Astrocyte (in vitro differentiated cells and primary cell): ENCODE data around the gene HDAC11. TPM values are rescaled to one million over a fixed set of nuclear protein-coding genes. Genes with fewer than 3 reads are reported as not detected.

Experiments
- DNase-seq: peaks from one replicate; pipeline ENCODE4 v3.0.0-alpha.2; 2010; ENCODE audit warnings: low read depth
- FAIRE-seq: peaks from 2 replicates; lab custom pipeline; 2011; peaks lifted over from hg19 to GRCh38; lab: Jason Lieb, UNC
- H2AFZ ChIP-seq: 2 replicates; pipeline ENCODE4 v1.6.0; 2012; ENCODE audit warnings: low read depth, low read length, inconsistent platforms
- H3K27ac ChIP-seq: 2 replicates; pipeline ENCODE4 v1.5.1; 2011; ENCODE audit warnings: low read depth, low read length, inconsistent platforms
- H3K27me3 ChIP-seq: 2 replicates; pipeline ENCODE4 v1.6.0; 2011; ENCODE audit warnings: low read length, inconsistent platforms; ENCODE audit not compliant: insufficient read depth
- H3K36me3 ChIP-seq: 2 replicates; pipeline ENCODE4 v1.5.1; 2011; ENCODE audit warnings: low read length, inconsistent platforms; ENCODE audit not compliant: insufficient read depth
- H3K4me1 ChIP-seq: 2 replicates; pipeline ENCODE4 v1.5.1; 2011; ENCODE audit warnings: low read length, inconsistent platforms; ENCODE audit not compliant: insufficient read depth
- H3K4me2 ChIP-seq: 2 replicates; pipeline ENCODE4 v1.6.0; 2012; ENCODE audit warnings: low read length, inconsistent platforms
- H3K4me3 ChIP-seq: 2 replicates; pipeline ENCODE4 v1.5.1; 2011; ENCODE audit warnings: low read depth, mild to moderate bottlenecking, low read length, inconsistent platforms; ENCODE audit not compliant: insufficient read depth
- H3K79me2 ChIP-seq: 2 replicates; pipeline ENCODE4 v1.6.0; 2012; ENCODE audit warnings: mild to moderate bottlenecking, low read length, inconsistent platforms; ENCODE audit not compliant: insufficient read depth
- H3K9ac ChIP-seq: 2 replicates; pipeline ENCODE4 v1.6.0; 2012; ENCODE audit warnings: mild to moderate bottlenecking, low read length, inconsistent platforms
- H3K9me3 ChIP-seq: 2 replicates; pipeline ENCODE4 v1.5.1; 2012; ENCODE audit warnings: low read depth, mild to moderate bottlenecking, low read length, inconsistent platforms; ENCODE audit not compliant: insufficient read depth
- H4K20me1 ChIP-seq: 2 replicates; pipeline ENCODE4 v1.6.0; 2012; ENCODE audit warnings: low read length, inconsistent platforms; ENCODE audit not compliant: insufficient read depth
- H3K27ac Mint-ChIP-seq: one replicate; pipeline ENCODE4 v1.8.0; 2021; ENCODE audit warnings: mild to moderate bottlenecking, mixed read lengths; ENCODE audit not compliant: unreplicated experiment
- H3K27me3 Mint-ChIP-seq: one replicate; pipeline ENCODE4 v1.8.0; 2021; ENCODE audit warnings: low read depth, mixed read lengths; ENCODE audit not compliant: unreplicated experiment
- H3K36me3 Mint-ChIP-seq: one replicate; pipeline ENCODE4 v1.8.0; 2021; ENCODE audit warnings: low read depth, mixed read lengths; ENCODE audit not compliant: unreplicated experiment
- H3K4me1 Mint-ChIP-seq: one replicate; pipeline ENCODE4 v1.8.0; 2021; ENCODE audit warnings: low read depth, mixed read lengths; ENCODE audit not compliant: unreplicated experiment
- H3K4me3 Mint-ChIP-seq: one replicate; pipeline ENCODE4 v1.8.0; 2021; ENCODE audit warnings: mild to moderate bottlenecking, moderate library complexity, mixed read lengths; ENCODE audit not compliant: unreplicated experiment
- H3K9me3 Mint-ChIP-seq: one replicate; pipeline ENCODE4 v1.8.0; 2021; ENCODE audit warnings: mild to moderate bottlenecking, mixed read lengths; ENCODE audit not compliant: unreplicated experiment
- CTCF ChIP-seq: IDR thresholded peaks from 2 replicates; pipeline ENCODE4 v1.5.1; 2011; ENCODE audit warnings: low read depth, mild to moderate bottlenecking, inconsistent platforms, low read length, moderate library complexity; ENCODE audit not compliant: insufficient read depth
- EZH2 ChIP-seq: IDR thresholded peaks from 2 replicates; pipeline ENCODE4 v1.6.1; 2012; ENCODE audit warnings: mild to moderate bottlenecking, low read length, inconsistent platforms; ENCODE audit not compliant: insufficient read depth
- total RNA-seq: library from RNA; stranded (reverse); gene quantifications from 2 replicates; pipeline ENCODE4 v1.2.1, GENCODE V29; 2021

The HDAC11 gene
- total RNA-seq, 1 donor from 2014 or later: 8.6 TPM

DNA sequence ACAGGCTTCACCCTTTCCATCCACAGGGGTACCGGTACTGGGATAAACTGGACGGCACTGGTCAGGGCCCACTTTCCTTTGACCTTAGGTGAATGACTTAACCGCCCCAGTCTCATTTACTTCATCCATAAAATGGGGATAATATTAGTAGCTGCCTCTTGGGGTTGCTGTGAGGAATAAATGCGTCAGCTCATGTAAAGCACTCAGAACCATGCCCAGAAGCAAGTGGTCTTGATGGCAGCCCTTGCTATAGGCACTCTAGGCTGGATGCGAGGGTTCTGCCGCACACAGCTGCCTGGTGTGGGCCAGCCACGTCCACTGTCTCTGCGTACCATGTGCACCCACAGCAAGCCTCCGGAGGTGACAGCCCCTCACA lies 36.6 kb downstream of the HDAC11 start:
- TF ChIP-seq CTCF (no peak), EZH2 (no peak)
- H3K9me3 Mint-ChIP-seq: peaks cover 3% of the 10 kb centered on the region
- no peaks in the 10 kb centered on the region for H3K9me3 ChIP-seq
- no peak overlapping the region for H3K27ac Mint-ChIP-seq
- H3K4me2 ChIP-seq: no peak overlapping the region
- H3K4me3 ChIP-seq: no peak overlapping the region
- H3K27me3 Mint-ChIP-seq: peaks cover 8% of the 10 kb centered on the region
- no peaks in the 10 kb centered on the region for H3K36me3 ChIP-seq
- no peak overlapping the region for H2AFZ ChIP-seq
- peaks cover 16% of the 10 kb centered on the region for H3K4me1 Mint-ChIP-seq
- no peak overlapping the region for H3K4me3 Mint-ChIP-seq
- no peaks in the 10 kb centered on the region for H3K27me3 ChIP-seq
- H3K27ac ChIP-seq: no peak overlapping the region
- no peaks in the 10 kb centered on the region for H4K20me1 ChIP-seq
- DNase-seq (no peak), FAIRE-seq (no peak)
- H3K36me3 Mint-ChIP-seq: peaks cover 3% of the 10 kb centered on the region
- no peaks in the 10 kb centered on the region for H3K79me2 ChIP-seq
- peaks cover 7% of the 10 kb centered on the region for H3K4me1 ChIP-seq
- no peak overlapping the region for H3K9ac ChIP-seq

DNA sequence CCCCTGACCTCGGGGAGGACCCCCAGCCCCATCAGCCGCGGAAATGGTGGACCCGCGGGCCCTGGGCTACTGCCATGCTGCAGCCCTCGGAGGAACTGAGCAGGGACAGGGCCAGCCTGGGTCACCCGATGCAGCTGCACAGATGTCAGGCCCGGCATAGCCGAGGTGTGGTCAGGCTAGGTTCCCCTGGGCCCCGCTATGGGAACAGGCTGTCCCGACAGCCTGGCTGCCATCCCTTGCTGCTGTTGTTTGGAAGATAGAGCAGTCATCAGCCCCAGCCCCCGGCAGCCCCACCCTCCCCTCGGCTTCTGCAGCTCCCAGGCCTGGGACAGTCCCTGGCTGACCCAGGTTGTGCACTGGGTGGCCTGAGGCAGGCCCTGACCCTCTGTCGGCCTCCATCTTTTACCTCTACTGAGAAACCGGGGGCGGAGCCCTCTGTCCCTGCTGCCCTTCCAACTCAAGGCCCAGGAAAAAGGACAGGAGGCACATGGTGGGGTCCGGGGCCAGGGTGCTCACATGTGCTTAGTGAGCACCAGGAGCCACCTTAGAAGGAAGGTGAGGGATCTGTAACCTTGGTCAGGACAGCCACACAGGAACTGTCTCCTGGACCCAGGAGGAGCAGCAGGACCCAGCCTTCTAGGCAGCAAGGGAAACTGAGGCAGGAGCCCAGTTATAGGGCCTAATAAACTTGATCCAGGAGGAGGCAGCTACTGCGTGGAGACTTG lies 37.3 kb downstream of the HDAC11 start:
- no peak overlapping the region for H3K4me3 Mint-ChIP-seq
- no peak overlapping the region for H3K27ac Mint-ChIP-seq
- H3K36me3 ChIP-seq: no peaks in the 10 kb centered on the region
- no peaks in the 10 kb centered on the region for H3K36me3 Mint-ChIP-seq
- TF ChIP-seq EZH2 (no peak), CTCF (no peak)
- H3K4me1 ChIP-seq: peaks cover 7% of the 10 kb centered on the region
- no peak overlapping the region for H2AFZ ChIP-seq
- peaks cover 8% of the 10 kb centered on the region for H3K9me3 Mint-ChIP-seq
- H4K20me1 ChIP-seq: no peaks in the 10 kb centered on the region
- H3K4me3 ChIP-seq: no peak overlapping the region
- peaks cover 15% of the 10 kb centered on the region for H3K4me1 Mint-ChIP-seq
- no peaks in the 10 kb centered on the region for H3K79me2 ChIP-seq
- H3K27ac ChIP-seq: no peak overlapping the region
- DNase-seq (no peak), FAIRE-seq (no peak)
- H3K4me2 ChIP-seq: no peak overlapping the region
- H3K27me3 ChIP-seq: no peaks in the 10 kb centered on the region
- no peak overlapping the region for H3K9ac ChIP-seq
- H3K27me3 Mint-ChIP-seq: peaks cover 8% of the 10 kb centered on the region
- H3K9me3 ChIP-seq: no peaks in the 10 kb centered on the region

GRCh38 chr3:13518516-13518953 lies 38.4 kb downstream of the HDAC11 start:
- Mint-ChIP-seq H3K36me3 (peaks cover 1% of the 10 kb centered on the region), H3K4me3 (no peak overlapping the region), H3K4me1 (peaks cover 12% of the 10 kb centered on the region), H3K27ac (no peak overlapping the region), H3K27me3 (peaks cover 8% of the 10 kb centered on the region), H3K9me3 (peaks cover 11% of the 10 kb centered on the region)
- Histone ChIP-seq H3K79me2 (no peaks in the 10 kb centered on the region), H2AFZ (no peak overlapping the region), H3K4me2 (no peak overlapping the region), H3K4me3 (no peak overlapping the region), H3K27me3 (no peaks in the 10 kb centered on the region), H3K27ac (no peak overlapping the region), H3K9me3 (no peaks in the 10 kb centered on the region), H3K36me3 (no peaks in the 10 kb centered on the region), H3K9ac (no peak overlapping the region), H3K4me1 (peaks cover 3% of the 10 kb centered on the region), H4K20me1 (no peaks in the 10 kb centered on the region)
- no peak for TF ChIP-seq CTCF
- no peak for TF ChIP-seq EZH2
- DNase-seq: no peak
- FAIRE-seq: no peak
